CD4-positive, CD25-positive, alpha-beta regulatory T cell (primary cell): ENCODE data around the gene EYA2. TPM values are rescaled to one million over a fixed set of nuclear protein-coding genes. Genes with fewer than 3 reads are reported as not detected.
A peak's percentile ranks its signal among the peaks of the same experiment; 100 is the strongest.

Experiments used
- ATAC-seq, 2 donors: fragments of 150-1000 bp; cut with Tn5 transposase; one replicate each; pipeline ENCODE4 v1.10.0; 2021; ENCODE audit warnings: low read depth in 2 of 2, moderate number of reproducible peaks in 2 of 2, moderate library complexity in 1 of 2
- DNase-seq, 3 donors: peaks; one replicate each; pipeline versions ENCODE4 v3.0.0 to v3.0.0-alpha.2; 2012 to 2022; ENCODE audit warnings: mixed read lengths in 1 of 3
- H3K27ac ChIP-seq: one replicate; pipeline ENCODE4 v1.7.0; 2013; ENCODE audit warnings: mild to moderate bottlenecking, low read length; ENCODE audit not compliant: insufficient read depth, poor library complexity, severe bottlenecking
- H3K27me3 ChIP-seq: one replicate; pipeline ENCODE4 v1.7.0; 2013; ENCODE audit warnings: low read length; ENCODE audit not compliant: control insufficient read depth, insufficient read depth
- H3K36me3 ChIP-seq: one replicate; pipeline ENCODE4 v1.7.0; 2013; ENCODE audit warnings: mild to moderate bottlenecking, low read length, moderate library complexity; ENCODE audit not compliant: control insufficient read depth, insufficient read depth
- H3K4me1 ChIP-seq: 2 replicates; pipeline ENCODE4 v1.7.0; 2013; ENCODE audit warnings: mild to moderate bottlenecking, low read length; ENCODE audit not compliant: insufficient read depth, control insufficient read depth, poor library complexity, severe bottlenecking
- H3K4me3 ChIP-seq: one replicate; pipeline ENCODE4 v1.7.0; 2013; ENCODE audit warnings: low read depth, mild to moderate bottlenecking, low read length, moderate library complexity
- H3K9me3 ChIP-seq, 2 experiments: 1 replicate in 1 of 2; 2 replicates in 1 of 2; pipeline ENCODE4 v1.7.0; 2013; ENCODE audit warnings: low read length in 2 of 2, mild to moderate bottlenecking in 1 of 2, moderate library complexity in 1 of 2; ENCODE audit not compliant: control insufficient read depth in 2 of 2
- H3K27ac Mint-ChIP-seq, 3 donors: one replicate each; pipeline ENCODE4 v1.8.0; 2020 to 2022; ENCODE audit warnings: mild to moderate bottlenecking in 3 of 3, mixed read lengths in 3 of 3, moderate library complexity in 2 of 3
- H3K27me3 Mint-ChIP-seq: one replicate; pipeline ENCODE4 v1.8.0; 2022; ENCODE audit warnings: mild to moderate bottlenecking, mixed read lengths
- H3K36me3 Mint-ChIP-seq: one replicate; pipeline ENCODE4 v1.8.0; 2020; ENCODE audit warnings: mixed read lengths
- H3K4me1 Mint-ChIP-seq, 4 donors: one replicate each; pipeline ENCODE4 v1.8.0; 2020 to 2022; ENCODE audit warnings: mixed read lengths in 4 of 4, mild to moderate bottlenecking in 1 of 4
- H3K4me3 Mint-ChIP-seq, 4 donors: one replicate each; pipeline ENCODE4 v1.8.0; 2020 to 2022; ENCODE audit warnings: mild to moderate bottlenecking in 4 of 4, mixed read lengths in 4 of 4, moderate library complexity in 3 of 4
- H3K9me3 Mint-ChIP-seq, 7 donors: one replicate each; pipeline ENCODE4 v1.8.0; 2020 to 2022; ENCODE audit warnings: mixed read lengths in 7 of 7, mild to moderate bottlenecking in 3 of 7, moderate library complexity in 2 of 7
- polyA plus RNA-seq, 4 donors: library from polyadenylated mRNA; unstranded; fragments of 300-500 nt; fragmentation: Illumina TruSeq; gene quantifications; one replicate each; pipeline ENCODE4 v1.2.3, GENCODE V29; 2021
- total RNA-seq: library from RNA; stranded (reverse); gene quantifications from one replicate; pipeline ENCODE4 v1.2.3, GENCODE V29; 2022

Gene EYA2
- total and polyA plus RNA-seq, 5 donors from 2014 or later = not detected

- ATAC-seq (no peak), DNase-seq (peak in 2 of 3 donors; percentile 13 to 57)
- H3K27ac ChIP-seq = no peak overlapping the region
- H3K27me3 ChIP-seq = peaks cover 3% of the 10 kb centered on the region
- H3K4me1 ChIP-seq = no peaks in the 10 kb centered on the region
- Mint-ChIP-seq H3K4me1 (peaks cover 0 to 8% (median 3%) of the 10 kb centered on the region in 4 donors), H3K9me3 (no peaks in the 10 kb centered on the region), H3K36me3 (no peaks in the 10 kb centered on the region), H3K27me3 (peaks cover 4% of the 10 kb centered on the region), H3K4me3 (no peak overlapping the region), H3K27ac (no peak overlapping the region)
- no peaks in the 10 kb centered on the region for H3K9me3 ChIP-seq
- no peak overlapping the region for H3K4me3 ChIP-seq
- H3K36me3 ChIP-seq = no peaks in the 10 kb centered on the region
These were observed 76.4 kb downstream of the EYA2 start for GRCh38 chr20:46970937-46971630.

- no peaks in the 10 kb centered on the region for H3K9me3 Mint-ChIP-seq
- H3K27me3 ChIP-seq = peaks cover 3% of the 10 kb centered on the region
- H3K9me3 ChIP-seq = no peaks in the 10 kb centered on the region
- H3K36me3 Mint-ChIP-seq = no peaks in the 10 kb centered on the region
- no peak overlapping the region for H3K27ac ChIP-seq
- H3K4me1 ChIP-seq = no peaks in the 10 kb centered on the region
- H3K4me3 ChIP-seq = no peak overlapping the region
- peaks cover 11% of the 10 kb centered on the region for H3K27me3 Mint-ChIP-seq
- H3K4me1 Mint-ChIP-seq = peaks cover 0 to 10% (median 3%) of the 10 kb centered on the region in 4 donors
- no peak overlapping the region for H3K4me3 Mint-ChIP-seq
- no peak for ATAC-seq
- H3K36me3 ChIP-seq = no peaks in the 10 kb centered on the region
- DNase-seq = no peak
- no peak overlapping the region for H3K27ac Mint-ChIP-seq
These were observed 79.1 kb downstream of the EYA2 start for GRCh38 chr20:46973766-46974165.

GRCh38 chr20:46974669-46975434 lies 80.2 kb downstream of the EYA2 start:
- peak in 1 of 3 donors; percentile 28 for DNase-seq
- Histone ChIP-seq H3K27ac (no peak overlapping the region), H3K27me3 (peaks cover 3% of the 10 kb centered on the region), H3K4me1 (no peaks in the 10 kb centered on the region), H3K4me3 (no peak overlapping the region), H3K9me3 (no peaks in the 10 kb centered on the region), H3K36me3 (no peaks in the 10 kb centered on the region)
- no peak for ATAC-seq
- Mint-ChIP-seq H3K4me1 (peaks cover 0 to 14% (median 3%) of the 10 kb centered on the region in 4 donors), H3K4me3 (no peak overlapping the region), H3K36me3 (no peaks in the 10 kb centered on the region), H3K9me3 (no peaks in the 10 kb centered on the region), H3K27ac (no peak overlapping the region), H3K27me3 (peaks cover 18% of the 10 kb centered on the region)

GRCh38 chr20:46975976-46976375 lies 81.3 kb downstream of the EYA2 start:
- H3K27ac Mint-ChIP-seq = no peak overlapping the region
- Histone ChIP-seq H3K27ac (no peak overlapping the region), H3K4me1 (no peaks in the 10 kb centered on the region), H3K27me3 (peaks cover 5% of the 10 kb centered on the region), H3K4me3 (no peak overlapping the region), H3K36me3 (no peaks in the 10 kb centered on the region), H3K9me3 (no peaks in the 10 kb centered on the region)
- H3K4me3 Mint-ChIP-seq = no peak overlapping the region
- ATAC-seq (no peak), DNase-seq (no peak)
- peaks cover 24% of the 10 kb centered on the region for H3K27me3 Mint-ChIP-seq
- H3K9me3 Mint-ChIP-seq = peaks cover 0 to 2% (median 0%) of the 10 kb centered on the region in 7 donors
- H3K36me3 Mint-ChIP-seq = no peaks in the 10 kb centered on the region
- peaks cover 0 to 11% (median 2%) of the 10 kb centered on the region in 4 donors for H3K4me1 Mint-ChIP-seq

GRCh38 chr20:46977204-46977603 lies 82.6 kb downstream of the EYA2 start:
- peaks cover 0 to 5% (median 2%) of the 10 kb centered on the region in 7 donors for H3K9me3 Mint-ChIP-seq
- Histone ChIP-seq H3K27ac (no peak overlapping the region), H3K4me3 (no peak overlapping the region), H3K27me3 (peaks cover 5% of the 10 kb centered on the region), H3K9me3 (no peaks in the 10 kb centered on the region), H3K36me3 (no peaks in the 10 kb centered on the region), H3K4me1 (no peaks in the 10 kb centered on the region)
- no peak overlapping the region for H3K27ac Mint-ChIP-seq
- no peaks in the 10 kb centered on the region for H3K36me3 Mint-ChIP-seq
- peaks cover 29% of the 10 kb centered on the region for H3K27me3 Mint-ChIP-seq
- ATAC-seq = no peak
- no peak for DNase-seq
- H3K4me3 Mint-ChIP-seq = no peak overlapping the region
- H3K4me1 Mint-ChIP-seq = peaks cover 0 to 7% (median 0%) of the 10 kb centered on the region in 4 donors

- Histone ChIP-seq H3K36me3 (no peaks in the 10 kb centered on the region), H3K4me3 (no peak overlapping the region), H3K27ac (no peak overlapping the region), H3K4me1 (no peaks in the 10 kb centered on the region), H3K27me3 (peaks cover 4% of the 10 kb centered on the region), H3K9me3 (peaks cover 3% of the 10 kb centered on the region in 2 experiments)
- Mint-ChIP-seq H3K27ac (no peak overlapping the region), H3K27me3 (peaks cover 32% of the 10 kb centered on the region), H3K9me3 (peaks cover 0 to 9% (median 4%) of the 10 kb centered on the region in 7 donors), H3K36me3 (no peaks in the 10 kb centered on the region), H3K4me1 (peaks cover 0 to 7% (median 0%) of the 10 kb centered on the region in 4 donors), H3K4me3 (no peak overlapping the region)
- DNase-seq (no peak), ATAC-seq (no peak)
These were observed 83.4 kb downstream of the EYA2 start for GRCh38 chr20:46977909-46978588.

GRCh38 chr20:46978951-46979491 lies 84.4 kb downstream of the EYA2 start:
- H3K27me3 ChIP-seq = peaks cover 6% of the 10 kb centered on the region
- Mint-ChIP-seq H3K27me3 (peaks cover 39% of the 10 kb centered on the region), H3K4me1 (peaks cover 0 to 7% (median 0%) of the 10 kb centered on the region in 4 donors), H3K27ac (no peak overlapping the region), H3K36me3 (no peaks in the 10 kb centered on the region), H3K4me3 (no peak overlapping the region), H3K9me3 (peaks cover 0 to 16% (median 8%) of the 10 kb centered on the region in 7 donors)
- DNase-seq = no peak
- no peaks in the 10 kb centered on the region for H3K36me3 ChIP-seq
- no peak overlapping the region for H3K4me3 ChIP-seq
- no peaks in the 10 kb centered on the region for H3K4me1 ChIP-seq
- no peak for ATAC-seq
- no peak overlapping the region for H3K27ac ChIP-seq
- peaks cover 3 to 12% of the 10 kb centered on the region in 2 experiments for H3K9me3 ChIP-seq
